GM21825 (cell line): ENCODE data around the gene SFMBT1.

Experiments used
- ATAC-seq: cut with Tn5 transposase; IDR thresholded peaks from one replicate; pipeline ENCODE4 v1.9.1; 2021; ENCODE audit warnings: mild to moderate bottlenecking, moderate library complexity; ENCODE audit not compliant: unreplicated experiment

Gene SFMBT1, protein sequence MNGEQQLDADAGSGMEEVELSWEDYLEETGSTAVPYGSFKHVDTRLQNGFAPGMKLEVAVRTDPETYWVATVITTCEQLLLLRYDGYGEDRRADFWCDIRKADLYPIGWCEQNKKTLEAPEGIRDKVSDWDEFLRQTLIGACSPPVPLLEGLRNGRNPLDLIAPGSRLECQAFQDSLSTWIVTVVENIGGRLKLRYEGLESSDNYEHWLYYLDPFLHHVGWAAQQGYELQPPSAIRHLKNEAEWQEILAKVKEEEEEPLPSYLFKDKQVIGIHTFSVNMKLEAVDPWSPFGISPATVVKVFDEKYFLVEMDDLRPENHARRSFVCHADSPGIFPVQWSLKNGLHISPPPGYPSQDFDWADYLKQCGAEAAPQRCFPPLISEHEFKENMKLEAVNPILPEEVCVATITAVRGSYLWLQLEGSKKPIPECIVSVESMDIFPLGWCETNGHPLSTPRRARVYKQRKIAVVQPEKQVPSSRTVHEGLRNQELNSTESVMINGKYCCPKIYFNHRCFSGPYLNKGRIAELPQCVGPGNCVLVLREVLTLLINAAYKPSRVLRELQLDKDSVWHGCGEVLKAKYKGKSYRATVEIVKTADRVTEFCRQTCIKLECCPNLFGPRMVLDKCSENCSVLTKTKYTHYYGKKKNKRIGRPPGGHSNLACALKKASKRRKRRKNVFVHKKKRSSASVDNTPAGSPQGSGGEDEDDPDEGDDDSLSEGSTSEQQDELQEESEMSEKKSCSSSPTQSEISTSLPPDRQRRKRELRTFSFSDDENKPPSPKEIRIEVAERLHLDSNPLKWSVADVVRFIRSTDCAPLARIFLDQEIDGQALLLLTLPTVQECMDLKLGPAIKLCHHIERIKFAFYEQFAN

DNA sequence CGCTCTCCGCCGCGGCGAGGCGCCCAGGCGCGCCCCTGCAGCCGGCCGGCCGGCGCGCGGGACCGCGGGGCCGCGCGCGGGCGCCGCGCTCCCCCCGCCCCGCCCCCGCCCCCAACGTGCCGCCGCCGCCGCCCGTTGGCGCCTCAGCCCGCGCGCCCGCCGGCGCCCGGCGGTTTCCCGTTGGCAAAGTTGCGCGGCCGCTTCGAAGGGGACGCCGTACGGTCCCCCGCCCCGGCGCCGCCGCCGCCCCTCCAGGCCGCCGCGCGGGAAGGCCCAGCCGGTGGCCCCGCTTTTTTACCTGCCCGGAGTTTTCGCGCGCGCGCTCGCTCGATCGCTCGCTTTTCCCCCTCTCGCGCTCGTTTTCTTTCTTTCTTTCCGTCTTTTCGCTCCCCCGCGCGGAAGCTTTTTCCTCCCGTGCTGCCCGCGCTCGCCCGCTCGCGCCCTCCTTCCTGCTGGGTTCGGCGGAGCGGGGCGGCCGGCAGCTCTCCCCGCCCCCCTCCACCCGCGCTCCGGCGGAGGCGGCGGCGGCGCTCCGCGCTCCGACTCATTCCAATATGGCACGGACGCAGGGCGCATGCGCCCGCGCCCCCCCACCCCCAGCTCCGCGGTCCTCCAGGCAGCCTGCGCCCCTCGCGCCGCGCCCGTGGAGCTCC lies at the start of gene SFMBT1:
Gene SFMBT1 (minus strand): TSS at position 556 of the 653 bp plus-strand sequence. CDS start 76,945 bp downstream, outside the sequence.
- peak; percentile 39 for ATAC-seq

DNA sequence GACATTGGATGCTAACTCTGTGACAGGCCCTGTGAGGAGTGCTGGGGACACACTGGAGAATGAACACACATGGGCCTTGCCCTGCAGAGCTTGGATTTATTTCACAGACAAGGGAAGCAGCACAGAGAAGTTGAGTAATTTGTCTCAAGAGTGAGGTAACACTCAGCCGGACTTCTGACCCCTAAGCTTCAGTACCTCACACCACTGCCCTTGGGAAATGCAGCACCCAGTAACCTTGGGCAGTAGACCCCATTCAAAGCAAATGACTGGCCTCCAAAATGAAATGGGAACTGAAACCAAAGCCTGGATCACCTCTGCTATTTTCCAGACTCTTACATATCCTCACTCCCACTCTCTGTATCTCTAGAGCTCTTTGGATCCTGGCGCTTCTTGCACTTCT lies 47.1 kb upstream of the SFMBT1 start:
- no peak for ATAC-seq

GRCh38 chr3:53092216-53092615 lies 46.3 kb upstream of the SFMBT1 start:
- no peak for ATAC-seq

GRCh38 chr3:53091011-53091410 lies 45.1 kb upstream of the SFMBT1 start:
- ATAC-seq, result no peak

DNA sequence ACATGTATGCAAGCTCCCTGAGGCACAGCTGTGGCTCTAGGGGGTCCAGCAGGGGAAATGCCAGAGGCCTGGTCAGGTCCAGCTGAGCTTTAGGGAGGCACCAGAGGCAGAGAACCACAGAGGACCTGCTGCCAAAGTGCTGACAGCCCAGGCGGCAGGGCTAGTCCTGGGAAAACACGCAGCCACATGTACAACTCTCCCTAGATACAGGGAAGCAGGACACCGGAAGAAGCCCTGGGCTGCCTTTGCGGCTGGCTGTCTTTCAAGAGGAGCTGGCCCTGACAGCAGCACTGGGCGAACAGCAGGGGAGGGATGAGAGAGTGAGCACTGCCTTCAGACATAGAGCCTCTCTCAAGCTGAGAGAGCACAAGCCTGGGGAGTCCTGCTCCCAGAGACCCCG lies 43.6 kb upstream of the SFMBT1 start:
- ATAC-seq, result no peak

- no peak for ATAC-seq
These were observed 39.6 kb upstream of the SFMBT1 start for GRCh38 chr3:53085476-53085875.

- ATAC-seq, result no peak
These were observed 38.6 kb upstream of the SFMBT1 start for GRCh38 chr3:53084310-53085001.

- ATAC-seq, result no peak
These were observed 38.1 kb upstream of the SFMBT1 start for GRCh38 chr3:53083949-53084309.

- ATAC-seq, result no peak
These were observed 37.6 kb upstream of the SFMBT1 start for GRCh38 chr3:53083521-53083920.

DNA sequence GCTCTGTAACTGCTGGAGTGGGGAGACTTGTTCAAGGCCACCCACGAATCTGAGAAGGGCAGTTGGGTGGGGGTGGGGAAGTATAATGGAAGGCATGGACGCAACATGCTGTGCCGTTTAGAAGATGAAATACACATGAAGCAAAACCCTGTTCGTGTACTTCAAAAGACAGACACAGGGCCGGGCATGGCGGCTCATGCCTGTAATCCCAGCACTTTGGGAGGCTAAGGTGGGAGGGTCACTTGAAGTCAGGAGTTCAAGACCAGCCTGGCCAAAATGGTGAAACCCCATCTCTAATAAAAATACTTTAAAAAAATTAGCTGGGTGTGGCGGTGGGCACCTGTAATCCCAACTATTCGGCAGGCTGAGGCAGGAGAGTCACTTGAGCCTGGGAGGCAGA lies 36.9 kb upstream of the SFMBT1 start:
- no peak for ATAC-seq

DNA sequence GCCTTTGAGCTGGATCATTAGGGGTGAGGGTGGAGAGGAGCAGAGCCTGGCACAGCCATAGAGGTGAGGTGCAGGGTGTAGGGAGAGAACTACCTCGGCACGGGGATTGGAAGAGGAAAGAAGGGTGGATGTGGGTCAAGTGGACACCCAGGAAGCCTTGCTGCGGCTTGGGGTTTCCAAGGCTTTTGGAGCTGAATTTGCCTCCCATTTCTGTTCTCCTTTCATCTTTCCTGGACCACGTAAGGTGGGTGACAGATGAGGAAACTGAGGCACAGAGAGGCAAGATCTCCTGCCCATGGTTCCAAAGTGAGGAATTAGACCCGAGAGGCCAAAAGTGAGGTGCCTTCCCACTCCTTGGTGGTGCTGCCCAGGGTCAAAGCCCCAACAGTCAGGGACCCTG lies 35.4 kb upstream of the SFMBT1 start:
- ATAC-seq, result no peak

DNA sequence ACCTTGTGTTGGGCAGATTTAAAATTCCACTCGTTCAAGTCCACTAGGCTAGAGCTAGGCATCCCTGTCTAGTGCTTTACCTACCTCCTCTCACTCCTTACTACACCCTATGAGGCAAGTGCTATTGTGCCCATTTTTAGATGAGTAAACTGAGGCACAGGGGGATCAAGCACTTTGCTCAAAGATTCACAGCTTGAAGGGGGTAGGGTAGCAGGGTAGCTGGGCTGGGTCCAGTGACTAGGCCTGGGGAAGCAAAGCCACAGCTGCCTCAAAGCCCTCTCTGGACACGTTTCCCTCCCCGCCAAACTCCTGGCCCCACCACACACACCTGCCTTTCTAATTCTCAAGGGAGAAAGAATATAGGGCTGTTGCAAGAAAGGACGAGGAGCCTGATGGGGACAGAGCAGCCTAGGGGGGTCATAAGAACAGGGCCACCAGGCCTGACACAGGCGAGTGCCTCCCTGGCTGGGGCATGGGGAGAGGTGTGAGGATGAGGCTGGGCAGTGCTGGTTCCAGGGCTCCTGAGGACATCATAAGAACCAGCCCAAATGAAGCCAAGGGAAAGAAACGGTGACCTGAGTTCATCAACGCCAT lies 34.8 kb upstream of the SFMBT1 start:
- no peak for ATAC-seq

GRCh38 chr3:53079791-53080555 lies 34.1 kb upstream of the SFMBT1 start:
- no peak for ATAC-seq

GRCh38 chr3:53079147-53079546 lies 33.3 kb upstream of the SFMBT1 start:
- no peak for ATAC-seq

- ATAC-seq, result no peak
These were observed 32.8 kb upstream of the SFMBT1 start for GRCh38 chr3:53078656-53079055.

- ATAC-seq, result no peak
These were observed 31.8 kb upstream of the SFMBT1 start for GRCh38 chr3:53077476-53078220.

DNA sequence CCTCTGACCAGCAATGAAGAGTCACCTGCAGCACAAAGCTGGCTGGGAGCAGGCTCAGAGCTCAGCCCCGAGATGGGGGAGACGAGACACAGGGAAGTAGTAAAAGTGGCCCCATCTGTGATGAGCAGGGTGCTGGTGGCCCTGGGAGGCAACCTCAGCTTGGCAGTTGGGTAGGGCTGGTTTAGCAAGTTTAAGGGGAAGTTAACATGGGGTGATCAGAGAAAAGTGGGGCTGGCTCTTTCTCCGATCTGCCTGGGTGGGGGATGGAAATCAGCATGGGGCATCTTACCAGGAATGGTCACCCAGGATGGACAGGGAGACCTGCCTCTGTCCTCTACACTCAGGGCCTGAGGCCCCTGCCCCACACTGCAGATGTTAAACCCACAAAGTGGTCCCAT lies 29.9 kb upstream of the SFMBT1 start:
- no peak for ATAC-seq

DNA sequence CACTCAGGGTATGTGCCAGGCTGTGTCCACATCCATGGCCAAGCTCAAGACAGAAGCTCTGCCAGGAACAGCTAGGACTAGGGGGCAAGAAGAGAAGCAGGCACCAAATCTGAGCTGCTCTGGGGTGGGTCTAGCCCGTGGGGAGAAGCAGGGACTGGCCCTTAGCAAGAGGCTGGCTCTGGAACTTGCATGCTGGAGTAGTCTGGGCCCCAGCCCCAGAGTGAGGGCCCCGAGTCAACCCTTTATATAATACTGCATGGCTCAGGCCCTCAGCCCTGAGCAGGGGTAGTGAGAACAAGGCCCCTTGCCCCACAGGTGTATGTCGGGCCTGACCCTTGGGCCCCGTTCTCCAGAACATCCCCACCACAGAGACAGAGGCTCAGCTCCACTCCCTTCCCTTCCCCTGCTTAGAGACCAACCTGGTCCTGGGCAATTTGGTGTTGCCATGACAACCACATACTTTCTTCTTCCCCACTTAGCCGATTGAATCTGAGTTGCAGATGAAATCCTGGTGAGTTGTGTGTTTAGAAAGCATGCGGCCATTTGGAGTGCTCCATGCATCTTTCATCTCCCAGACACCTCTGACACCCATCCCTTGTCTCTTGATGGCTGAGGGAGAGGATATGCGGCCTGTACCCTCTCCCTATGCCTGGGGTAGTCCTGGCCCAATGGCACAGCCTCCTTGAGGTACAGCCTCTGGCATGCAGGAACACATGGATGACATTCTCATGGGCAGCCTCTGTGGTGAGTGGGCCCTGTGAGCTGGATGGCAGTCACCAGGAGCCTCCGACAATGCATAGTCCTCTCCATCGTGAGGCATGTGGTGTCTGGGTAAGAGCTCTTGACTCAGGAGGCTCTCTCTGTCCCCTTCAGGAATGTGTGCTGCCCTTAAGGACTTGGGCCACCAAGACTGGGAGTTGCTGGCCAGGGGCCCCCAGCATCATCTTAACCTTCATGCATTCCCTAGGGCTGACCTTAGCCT lies 29.2 kb upstream of the SFMBT1 start:
- no peak for ATAC-seq
